GM21360 (cell line): ENCODE results near the gene CAP2.
"Not testable (repeated sequence)": the region's sequence is repeated elsewhere in the genome, so short reads cannot be mapped to it uniquely, and the experiment has no call there.

Source experiments
- ATAC-seq: cut with Tn5 transposase; IDR thresholded peaks from one replicate; pipeline ENCODE4 v1.9.1; 2021; ENCODE audit warnings: mild to moderate bottlenecking, moderate library complexity; ENCODE audit not compliant: unreplicated experiment

Gene CAP2

DNA sequence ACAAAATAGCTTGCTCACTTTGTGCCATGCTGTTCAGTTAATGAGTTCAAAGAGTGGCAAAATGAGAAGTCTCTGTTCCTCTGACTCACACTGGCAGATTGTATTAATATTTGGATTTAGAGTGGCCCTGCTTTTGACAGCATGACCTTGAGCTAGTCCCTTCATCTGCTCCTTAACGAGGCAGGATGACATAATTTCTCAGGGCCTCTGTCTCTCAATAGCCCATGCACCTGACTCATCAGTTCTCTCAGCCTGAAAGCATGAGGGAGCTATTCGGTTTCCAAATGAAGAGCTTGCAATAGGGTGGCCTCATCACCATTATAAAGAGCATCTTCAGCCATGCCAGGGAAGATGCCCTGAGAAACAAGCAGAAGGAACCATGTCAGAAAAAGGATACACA is 38.2 kb downstream of the CAP2 start:
- no peak for ATAC-seq

DNA sequence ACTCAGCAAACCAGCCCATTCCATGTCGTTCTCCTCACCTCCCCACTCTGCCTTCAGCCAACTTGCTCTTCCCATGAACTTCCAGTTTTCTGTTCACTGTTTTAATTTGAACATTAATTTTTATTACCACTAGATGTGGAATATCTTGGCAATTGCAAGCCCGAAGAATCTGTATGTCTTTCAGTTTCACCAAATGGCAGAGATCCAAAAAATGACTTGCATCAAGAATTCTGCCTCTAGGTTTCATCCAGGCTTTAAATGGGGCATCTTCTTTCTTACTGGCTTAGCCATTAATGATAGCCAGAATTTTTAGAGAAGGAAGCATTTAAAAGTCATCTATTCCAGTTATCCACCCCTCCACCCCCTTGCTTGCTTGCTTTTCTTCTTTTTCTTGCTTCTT is 39.0 kb downstream of the CAP2 start:
- ATAC-seq = no peak

DNA sequence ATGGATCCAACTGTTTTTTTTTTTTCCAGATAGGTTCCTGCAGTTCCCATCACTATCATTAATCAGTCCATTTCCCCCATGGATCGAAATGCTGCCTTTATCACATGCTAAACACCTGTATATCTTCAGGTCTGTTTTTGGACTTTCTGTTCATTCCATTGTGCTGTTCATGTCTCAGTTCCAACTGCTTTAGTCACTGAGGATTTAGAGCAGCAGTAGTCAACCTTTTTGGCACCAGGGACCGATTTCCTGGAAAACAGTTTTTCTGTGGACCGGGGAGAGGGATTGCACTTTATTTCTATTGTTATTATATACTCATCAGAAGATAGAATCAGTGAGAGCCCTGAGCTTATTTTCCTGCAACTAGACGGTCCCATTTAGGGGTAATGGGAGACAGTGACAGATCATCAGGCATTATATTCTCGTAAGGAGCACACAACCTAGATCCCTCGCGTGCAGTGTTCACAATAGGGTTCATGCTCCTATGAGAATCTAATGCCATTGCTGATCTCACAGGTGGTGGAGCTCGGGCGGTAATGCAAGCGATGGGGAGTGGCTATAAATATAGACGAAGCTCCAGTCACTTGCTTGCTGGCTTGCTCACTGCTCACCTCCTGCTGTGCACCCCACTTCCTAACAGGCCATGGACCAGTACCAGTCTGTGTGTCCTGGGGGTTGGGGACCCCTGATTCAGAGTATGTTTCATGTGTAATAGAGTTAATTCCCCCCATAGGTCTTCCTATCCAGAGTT is 46.0 kb downstream of the CAP2 start:
- no peak for ATAC-seq

DNA sequence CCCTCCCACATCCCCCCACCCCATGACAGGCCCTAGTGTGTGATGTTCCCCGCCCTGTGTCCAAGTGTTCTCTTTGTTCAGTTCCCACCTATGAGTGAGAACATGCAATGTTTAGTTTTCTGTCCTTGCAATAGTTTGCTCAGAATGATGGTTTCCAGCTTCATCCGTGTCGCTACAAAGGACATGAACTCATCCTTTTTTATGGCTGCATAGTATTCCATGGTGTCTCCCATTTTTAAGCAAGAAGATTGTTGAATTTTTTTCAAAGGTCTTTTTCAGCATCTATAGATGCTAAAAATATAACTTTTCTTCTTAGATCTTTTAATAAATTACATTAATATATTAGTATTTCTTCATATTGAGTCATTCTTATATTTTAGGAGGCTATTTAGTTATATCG is 47.4 kb downstream of the CAP2 start:
- not testable (repeated sequence) for ATAC-seq

- ATAC-seq = no peak
These were observed 48.8 kb downstream of the CAP2 start for GRCh38 chr6:17442196-17442595.

DNA sequence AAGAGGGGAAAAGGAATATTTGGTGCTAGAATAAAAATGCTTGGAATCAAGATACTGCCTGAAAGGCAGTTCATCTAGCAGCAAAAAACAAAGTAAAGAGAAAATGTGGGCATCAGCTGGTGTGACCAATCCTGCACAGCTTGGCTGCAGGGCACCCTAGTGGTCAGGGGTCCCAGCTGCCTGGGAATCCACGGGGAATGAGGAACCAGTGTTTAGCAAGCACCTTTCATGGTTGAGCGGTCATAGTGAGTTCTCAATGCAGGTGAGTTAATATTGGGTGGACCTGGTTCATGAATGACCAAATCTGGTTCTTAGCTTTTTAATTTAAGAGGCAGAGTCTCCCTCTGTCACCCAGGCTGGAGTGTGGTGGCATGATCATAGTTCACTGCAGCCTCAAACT is 53.3 kb downstream of the CAP2 start:
- peak; percentile 20 for ATAC-seq

GRCh38 chr6:17448165-17448564 is 54.8 kb downstream of the CAP2 start:
- ATAC-seq = no peak

- ATAC-seq = no peak
These were observed 57.0 kb downstream of the CAP2 start for GRCh38 chr6:17450397-17450796.

DNA sequence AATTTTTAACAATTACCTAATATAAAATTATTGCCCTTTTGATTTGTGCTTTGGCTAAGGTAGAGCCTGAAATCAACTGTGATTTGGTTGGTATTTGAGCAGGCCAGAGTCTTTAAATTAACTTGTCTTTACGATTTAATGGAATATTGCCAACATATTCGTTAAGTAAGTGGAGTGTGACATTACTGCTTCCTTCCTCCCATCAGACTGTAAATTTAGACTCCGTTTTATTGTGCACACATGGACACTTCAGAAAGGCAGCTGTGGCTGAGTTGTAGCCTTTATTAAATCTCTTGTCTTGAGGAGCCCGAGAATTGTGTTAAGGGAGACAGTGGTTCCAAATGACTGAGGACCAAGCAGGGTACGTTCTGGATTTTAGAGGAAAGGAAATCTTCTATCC is 57.4 kb downstream of the CAP2 start:
- ATAC-seq = no peak

DNA sequence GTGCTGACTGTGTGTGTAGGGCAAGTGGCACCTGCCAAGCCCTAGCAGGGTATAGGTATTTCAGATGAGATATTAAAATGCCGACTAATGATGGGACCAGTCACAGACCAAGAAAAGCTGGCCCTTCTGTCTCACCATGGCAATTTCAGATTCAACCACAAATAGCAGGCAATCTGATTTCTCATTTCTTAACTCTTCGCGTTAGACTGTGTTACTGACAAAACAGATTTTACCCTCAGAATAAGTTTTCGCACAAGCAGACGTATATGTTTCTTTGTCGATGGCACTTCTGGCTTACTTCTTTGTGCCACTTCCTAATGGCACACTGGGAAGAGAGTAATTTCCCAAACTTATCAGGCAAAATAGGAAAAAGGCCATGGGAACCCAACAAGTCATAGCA is 58.7 kb downstream of the CAP2 start:
- no peak for ATAC-seq

- no peak for ATAC-seq
These were observed 61.1 kb downstream of the CAP2 start for GRCh38 chr6:17454316-17455005.

DNA sequence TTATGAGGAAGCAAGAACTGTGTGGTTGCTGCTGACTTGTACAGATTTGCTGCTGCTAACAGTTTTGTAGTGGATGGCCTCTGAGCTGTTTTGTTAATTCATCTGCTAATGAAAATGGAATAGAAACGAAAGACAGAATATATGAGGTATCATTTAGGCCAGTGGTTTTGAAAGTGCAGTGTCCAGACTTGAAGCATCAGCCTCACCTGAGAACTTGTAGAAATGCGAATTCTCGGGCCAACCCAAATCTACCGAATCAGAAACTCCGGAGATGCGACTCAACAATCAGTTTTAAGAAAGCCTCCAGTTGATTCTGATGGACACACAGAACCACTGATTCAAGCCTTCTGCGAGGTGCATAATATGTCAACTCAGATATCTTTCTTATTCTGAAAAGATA is 62.5 kb downstream of the CAP2 start:
- ATAC-seq = no peak

GRCh38 chr6:17456711-17457110 is 63.3 kb downstream of the CAP2 start:
- no peak for ATAC-seq

DNA sequence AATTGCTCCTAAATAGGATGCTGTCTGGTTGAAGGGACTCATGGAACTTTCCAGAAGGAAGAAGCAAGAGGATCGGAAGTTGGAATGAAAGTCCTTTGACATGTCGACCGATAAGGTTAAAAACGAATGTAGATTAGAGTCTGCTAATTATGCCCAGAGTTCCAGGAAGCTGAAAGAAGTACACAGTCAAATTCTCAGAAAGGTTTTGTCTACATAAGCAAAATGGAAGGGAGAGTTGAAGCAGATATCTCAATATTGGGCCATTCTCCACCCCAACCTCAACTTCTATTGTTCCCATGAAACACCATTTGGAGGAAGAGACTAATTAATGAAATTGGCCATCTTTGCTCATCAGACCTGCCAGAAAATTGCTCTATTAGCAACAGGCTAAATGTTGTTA is 64.0 kb downstream of the CAP2 start:
- no peak for ATAC-seq

- ATAC-seq = no peak
These were observed 64.6 kb downstream of the CAP2 start for GRCh38 chr6:17457956-17458355.

DNA sequence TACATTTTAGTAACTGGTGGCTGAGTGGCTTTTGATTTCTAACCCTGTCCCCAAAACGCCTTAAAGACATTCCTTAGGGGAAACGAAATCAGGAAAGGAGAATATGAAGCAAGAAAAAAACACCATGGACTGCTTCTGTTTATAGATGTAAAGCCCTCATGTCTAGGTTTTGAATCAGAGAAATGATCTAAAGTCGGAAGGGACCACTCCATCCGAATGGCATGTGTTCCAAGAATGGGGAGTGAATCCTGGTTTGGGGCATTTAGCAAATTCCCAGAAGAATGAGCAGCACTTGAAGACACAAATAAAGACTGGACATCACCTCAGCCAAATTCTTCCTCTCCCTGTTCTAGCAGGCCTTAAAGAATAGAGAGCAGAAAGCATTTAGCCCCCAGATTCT is 65.6 kb downstream of the CAP2 start:
- ATAC-seq = no peak

GRCh38 chr6:17460862-17461261 is 67.5 kb downstream of the CAP2 start:
- ATAC-seq = no peak

GRCh38 chr6:17466147-17466546 is 72.8 kb downstream of the CAP2 start:
- no peak for ATAC-seq

DNA sequence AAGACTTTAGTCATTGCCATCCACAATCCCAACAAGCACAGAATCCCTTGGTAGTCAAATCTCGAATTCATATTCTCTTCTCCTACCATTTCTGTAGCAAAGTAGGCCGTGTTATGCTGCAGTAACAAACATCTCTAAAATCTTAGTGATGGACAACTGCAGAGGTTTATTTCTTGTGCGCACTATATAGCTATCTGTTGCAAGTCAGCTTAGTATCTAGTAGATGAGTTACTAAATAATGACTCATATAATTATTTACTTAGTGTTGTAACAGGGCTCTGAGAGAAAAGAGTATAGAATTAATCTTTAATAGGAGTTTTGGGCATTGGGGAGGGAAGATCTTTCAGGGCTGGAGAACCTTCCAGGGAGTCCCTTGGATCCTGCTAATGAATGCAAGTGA is 73.3 kb downstream of the CAP2 start:
- ATAC-seq = no peak

DNA sequence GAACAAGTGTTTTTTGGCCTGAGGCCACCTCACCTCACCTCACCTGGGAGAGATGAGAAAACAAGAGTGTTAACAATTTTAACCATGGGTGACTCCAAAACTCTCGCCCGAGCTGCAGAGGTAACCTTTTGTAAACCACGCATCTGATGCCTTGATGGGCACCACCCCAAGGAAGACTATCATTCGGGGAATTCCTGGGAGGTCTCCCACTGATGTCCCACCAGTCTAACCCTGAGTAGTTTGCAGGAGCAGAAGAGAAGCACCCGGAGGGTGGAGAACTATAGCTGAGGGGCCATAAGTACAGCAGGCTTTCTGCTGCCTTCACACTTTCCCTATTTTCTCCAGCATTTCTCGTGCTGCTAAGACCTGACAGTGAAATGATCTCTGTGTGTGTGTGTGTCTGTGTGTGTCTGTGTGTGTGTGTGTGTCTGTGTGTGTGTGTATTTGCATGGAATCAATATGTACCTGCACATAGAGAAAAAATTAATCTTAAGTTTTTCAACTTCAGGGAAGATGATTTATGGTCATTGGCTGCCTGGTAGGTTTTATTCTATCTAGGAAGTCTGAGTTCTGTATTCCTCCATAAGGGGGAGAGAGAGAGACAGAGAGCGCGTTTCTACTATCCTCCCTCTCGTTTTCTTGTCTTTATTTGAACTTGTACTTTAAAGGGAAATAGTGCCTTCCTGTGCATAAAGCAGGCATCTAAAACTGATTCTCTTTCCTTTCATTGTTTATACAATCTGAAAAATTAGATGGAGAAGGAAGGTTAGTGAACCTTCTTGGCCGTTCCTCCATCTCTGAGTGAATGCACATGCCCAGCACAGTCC is 75.8 kb downstream of the CAP2 start:
- no peak for ATAC-seq

GRCh38 chr6:17470202-17470937 is 77.0 kb downstream of the CAP2 start:
- ATAC-seq = no peak
